ENCODE measurements around the gene FUCA1.

FUCA1 gene

GRCh38 chr1:23867895-23868556 lies at the start of gene FUCA1:
Gene FUCA1 (minus strand): TSS chr1:23868290. CDS start chr1:23868286, 4 bp downstream.
- TF ChIP-seq, protein P1, sequence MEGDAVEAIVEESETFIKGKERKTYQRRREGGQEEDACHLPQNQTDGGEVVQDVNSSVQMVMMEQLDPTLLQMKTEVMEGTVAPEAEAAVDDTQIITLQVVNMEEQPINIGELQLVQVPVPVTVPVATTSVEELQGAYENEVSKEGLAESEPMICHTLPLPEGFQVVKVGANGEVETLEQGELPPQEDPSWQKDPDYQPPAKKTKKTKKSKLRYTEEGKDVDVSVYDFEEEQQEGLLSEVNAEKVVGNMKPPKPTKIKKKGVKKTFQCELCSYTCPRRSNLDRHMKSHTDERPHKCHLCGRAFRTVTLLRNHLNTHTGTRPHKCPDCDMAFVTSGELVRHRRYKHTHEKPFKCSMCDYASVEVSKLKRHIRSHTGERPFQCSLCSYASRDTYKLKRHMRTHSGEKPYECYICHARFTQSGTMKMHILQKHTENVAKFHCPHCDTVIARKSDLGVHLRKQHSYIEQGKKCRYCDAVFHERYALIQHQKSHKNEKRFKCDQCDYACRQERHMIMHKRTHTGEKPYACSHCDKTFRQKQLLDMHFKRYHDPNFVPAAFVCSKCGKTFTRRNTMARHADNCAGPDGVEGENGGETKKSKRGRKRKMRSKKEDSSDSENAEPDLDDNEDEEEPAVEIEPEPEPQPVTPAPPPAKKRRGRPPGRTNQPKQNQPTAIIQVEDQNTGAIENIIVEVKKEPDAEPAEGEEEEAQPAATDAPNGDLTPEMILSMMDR (IDR thresholded peaks at IDR 0.05; ENCODE audit: low read depth, low read length) = peak; percentile 92
- peak; percentile 53 for DNase-seq (ENCODE audit: extremely low read depth, low read depth)

GRCh38 chr1:23916209-23917131 lies 48.4 kb upstream of the FUCA1 start:
- DNase-seq (ENCODE audit: extremely low read depth, low read depth) = no peak
- TF ChIP-seq, protein P1 (IDR thresholded peaks at IDR 0.05; ENCODE audit: low read depth, low read length) = peak; percentile 44

DNA sequence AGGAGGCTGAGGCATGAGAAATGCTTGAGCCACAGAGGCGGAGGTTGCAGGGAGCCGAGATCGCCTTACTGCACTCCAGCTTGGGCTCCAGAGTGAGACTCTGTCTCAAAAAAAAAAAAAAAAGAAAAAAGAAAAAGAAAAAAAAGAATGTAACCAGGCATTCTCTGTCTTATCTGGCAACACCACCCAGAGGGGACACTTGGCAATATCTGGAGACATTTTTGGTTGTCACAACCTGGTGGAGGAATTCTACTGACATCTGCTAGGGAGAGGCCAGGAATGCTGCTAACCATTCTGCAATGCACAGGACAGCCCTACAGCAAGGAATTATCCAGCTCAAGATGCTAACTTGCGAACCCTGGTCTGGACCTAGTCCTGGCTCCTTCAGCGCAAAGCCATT lies 47.4 kb upstream of the FUCA1 start:
- TF ChIP-seq, protein P1 (IDR thresholded peaks at IDR 0.05; ENCODE audit: low read depth, low read length) = no peak
- DNase-seq (ENCODE audit: extremely low read depth, low read depth) = no peak

GRCh38 chr1:23914921-23915320 lies 46.8 kb upstream of the FUCA1 start:
- no peak for DNase-seq (ENCODE audit: extremely low read depth, low read depth)
- TF ChIP-seq, protein P1 (IDR thresholded peaks at IDR 0.05; ENCODE audit: low read depth, low read length) = no peak

DNA sequence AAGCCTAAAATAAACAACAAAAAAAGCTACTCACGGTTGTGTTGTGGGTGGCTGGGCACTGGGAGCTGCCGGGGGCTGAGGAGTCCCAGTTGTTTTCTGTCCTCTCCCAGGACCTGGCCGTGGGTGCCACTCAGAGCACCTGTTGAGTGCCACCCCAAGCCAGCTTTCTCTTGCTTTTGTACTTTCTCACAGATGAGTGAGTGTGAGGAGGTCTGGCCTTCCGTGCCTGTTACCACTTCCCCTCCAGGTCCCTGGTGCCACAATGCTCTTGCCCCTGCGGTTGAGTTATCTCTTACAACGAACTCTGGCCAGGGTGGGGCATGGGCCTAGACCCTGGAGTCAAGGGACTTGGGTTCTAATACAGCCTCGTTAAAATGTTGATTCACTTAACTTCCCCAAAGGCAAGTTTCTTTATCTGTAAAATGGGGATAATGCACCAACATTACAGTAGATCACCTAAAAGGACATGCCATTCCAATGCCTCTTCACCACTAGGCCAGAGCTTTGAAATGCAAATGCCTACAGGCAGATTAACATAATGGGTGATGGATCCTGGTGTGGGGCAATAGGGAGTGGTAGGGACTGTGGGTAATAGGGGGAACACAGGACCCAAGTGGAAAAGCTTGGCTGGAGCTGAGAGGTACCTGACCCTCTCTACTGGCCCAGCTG lies 45.3 kb upstream of the FUCA1 start, which contains the start of gene CNR2:
CNR2 (minus strand) TSS at position 151 of the 669 bp plus-strand sequence. CDS start 37,745 bp downstream, outside the sequence.
- TF ChIP-seq, protein P1 (IDR thresholded peaks at IDR 0.05; ENCODE audit: low read depth, low read length) = no peak
- no peak for DNase-seq (ENCODE audit: extremely low read depth, low read depth)

GRCh38 chr1:23911921-23912320 lies 43.8 kb upstream of the FUCA1 start:
- TF ChIP-seq, protein P1 (IDR thresholded peaks at IDR 0.05; ENCODE audit: low read depth, low read length) = no peak
- DNase-seq (ENCODE audit: extremely low read depth, low read depth) = no peak

All from AG09319 (cell line).